NAMALWA (cell line): ENCODE data around the gene LCE4A.

Experiments
- DNase-seq: peaks from one replicate; pipeline ENCODE4 v3.0.0-alpha.2; 2015; ENCODE audit warnings: low spot score

LCE4A gene

GRCh38 chr1:152745765-152746444 is 37.9 kb downstream of the LCE4A start:
- no peak for DNase-seq

DNA sequence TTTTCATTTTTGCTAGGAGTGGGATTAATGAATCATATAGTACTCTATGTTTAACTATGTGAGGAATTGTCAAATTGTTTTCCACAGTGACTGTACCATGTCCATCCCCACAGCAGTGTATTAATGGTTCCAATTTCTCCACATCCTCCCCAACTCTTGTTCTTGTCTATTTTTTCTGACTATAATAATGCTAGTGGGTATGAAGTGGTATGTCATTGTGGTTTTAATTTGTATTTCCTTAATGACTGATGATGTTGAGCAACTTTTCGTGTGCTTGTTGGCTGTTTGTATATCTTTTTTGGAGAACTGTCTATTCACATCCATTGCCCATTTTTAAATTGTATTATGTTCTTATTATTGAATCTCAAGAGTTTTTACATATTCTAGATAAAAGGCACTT is 39.9 kb downstream of the LCE4A start:
- DNase-seq, result no peak

- no peak for DNase-seq
Measured at GRCh38 chr1:152752225-152752624, 44.3 kb downstream of the LCE4A start.

DNA sequence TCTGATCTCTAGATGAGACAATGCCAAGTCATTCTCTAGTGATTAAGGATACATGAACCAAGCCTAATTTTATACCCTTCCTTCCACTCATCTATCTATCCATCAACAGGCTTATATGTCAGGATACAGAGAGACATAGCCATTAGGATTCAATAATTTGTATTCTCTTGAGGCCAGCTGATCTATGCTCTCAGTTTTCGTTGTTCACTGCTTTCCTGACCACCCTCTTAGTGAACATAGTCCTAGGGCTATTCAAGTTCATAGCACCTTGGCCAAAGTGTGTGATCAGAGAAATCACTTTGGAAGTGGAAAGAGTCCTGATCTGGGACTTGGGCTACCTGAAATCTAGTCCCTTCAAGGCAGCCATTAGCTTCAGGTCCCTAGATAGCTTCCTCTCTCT is 45.6 kb downstream of the LCE4A start:
- DNase-seq, result no peak

- DNase-seq, result no peak
Measured at GRCh38 chr1:152756872-152757271, 48.9 kb downstream of the LCE4A start.

- DNase-seq, result no peak
Measured at GRCh38 chr1:152757747-152758146, 49.8 kb downstream of the LCE4A start, which contains the start of gene KPRP. Gene KPRP (plus strand): TSS chr1:152758025. CDS start chr1:152759589, 1,564 bp downstream.

DNA sequence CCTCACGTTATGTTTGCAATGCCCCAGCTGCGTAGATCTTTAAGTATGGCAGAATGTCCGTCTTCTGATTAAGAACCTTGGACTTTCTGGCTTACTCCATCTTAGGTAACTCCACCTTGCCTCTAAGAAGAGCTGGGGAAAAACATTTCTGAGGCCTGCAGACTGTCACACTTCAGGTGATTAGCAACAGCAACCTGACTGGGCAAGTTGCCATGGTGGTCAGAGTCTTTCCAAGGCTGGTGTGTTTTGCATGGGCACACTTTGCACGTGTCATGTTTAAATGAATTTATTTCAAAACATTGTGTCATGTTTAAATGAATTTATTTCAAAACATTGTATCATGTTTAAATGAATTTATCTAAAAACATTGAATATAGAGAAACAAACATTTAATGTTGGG is 50.7 kb downstream of the LCE4A start:
- DNase-seq, result no peak
